Activated CD4-positive, alpha-beta T cell treated with anti-CD3 and anti-CD28 coated beads, Interleukin-2, amount 50 U/mL, for 48 hours (primary cell): ENCODE measurements around the gene NCOA1.
"Not testable (repeated sequence)": the region's sequence is repeated elsewhere in the genome, so short reads cannot be mapped to it uniquely, and the experiment has no call there.

ENCODE experiments used
- DNase-seq, 2 experiments: peaks; one replicate each; pipeline ENCODE4 v3.0.0-alpha.2; 2020

The NCOA1 gene

GRCh38 chr2:24477229-24477628 is 13.8 kb upstream of the NCOA1 start:
- no peak for DNase-seq

- no peak for DNase-seq
Observed at GRCh38 chr2:24478243-24478642, 12.8 kb upstream of the NCOA1 start.

GRCh38 chr2:24480245-24480644 is 10.8 kb upstream of the NCOA1 start:
- DNase-seq, result no peak

GRCh38 chr2:24482251-24482971 is 8.6 kb upstream of the NCOA1 start:
- no peak for DNase-seq

GRCh38 chr2:24482972-24483300 is 8.1 kb upstream of the NCOA1 start:
- no peak for DNase-seq

GRCh38 chr2:24484677-24485076 is 6.4 kb upstream of the NCOA1 start:
- DNase-seq, result not testable (repeated sequence)

GRCh38 chr2:24485197-24485596 is 5.9 kb upstream of the NCOA1 start:
- DNase-seq, result no peak

- DNase-seq, result no peak
Observed at GRCh38 chr2:24486636-24487205, 4.3 kb upstream of the NCOA1 start.

GRCh38 chr2:24489465-24490180 is 1.4 kb upstream of the NCOA1 start:
- DNase-seq, result peak; percentile 7 to 8

- DNase-seq, result peak in 1 of 2 experiments; percentile 16
Observed at GRCh38 chr2:24490181-24490689, 819 bp upstream of the NCOA1 start.

- DNase-seq, result peak; percentile 43 to 55
Observed at GRCh38 chr2:24491542-24492420, 727 bp downstream of the NCOA1 start.

GRCh38 chr2:24492421-24493279 is 1.6 kb downstream of the NCOA1 start:
- no peak for DNase-seq

GRCh38 chr2:24493713-24494112 is 2.7 kb downstream of the NCOA1 start:
- DNase-seq, result no peak

GRCh38 chr2:24494410-24494809 is 3.4 kb downstream of the NCOA1 start:
- DNase-seq, result no peak

GRCh38 chr2:24495451-24495850 is 4.4 kb downstream of the NCOA1 start:
- DNase-seq, result no peak

- DNase-seq, result no peak
Observed at GRCh38 chr2:24496959-24497358, 5.9 kb downstream of the NCOA1 start.

- no peak for DNase-seq
Observed at GRCh38 chr2:24497685-24498084, 6.6 kb downstream of the NCOA1 start.

GRCh38 chr2:24498121-24498520 is 7.1 kb downstream of the NCOA1 start:
- DNase-seq, result no peak

GRCh38 chr2:24501813-24502212 is 10.8 kb downstream of the NCOA1 start:
- no peak for DNase-seq

GRCh38 chr2:24505534-24506275 is 14.7 kb downstream of the NCOA1 start:
- DNase-seq, result no peak

- no peak for DNase-seq
Observed at GRCh38 chr2:24507549-24507948, 16.5 kb downstream of the NCOA1 start.
